GM20000 (cell line): ENCODE results near the gene LRRC4C.
A peak's percentile ranks its signal among the peaks of the same experiment; 100 is the strongest.

ENCODE experiments used
- DNase-seq: peaks from one replicate; pipeline ENCODE4 v3.0.0; 2012; ENCODE audit warnings: low spot score
- TF ChIP-seq, protein P1 (sequence below): IDR thresholded peaks from 2 replicates; pipeline ENCODE4 v1.5.1; 2012; ENCODE audit warnings: mild to moderate bottlenecking, control low read depth; ENCODE audit errors: extremely low read depth, missing control alignments

LRRC4C gene

DNA sequence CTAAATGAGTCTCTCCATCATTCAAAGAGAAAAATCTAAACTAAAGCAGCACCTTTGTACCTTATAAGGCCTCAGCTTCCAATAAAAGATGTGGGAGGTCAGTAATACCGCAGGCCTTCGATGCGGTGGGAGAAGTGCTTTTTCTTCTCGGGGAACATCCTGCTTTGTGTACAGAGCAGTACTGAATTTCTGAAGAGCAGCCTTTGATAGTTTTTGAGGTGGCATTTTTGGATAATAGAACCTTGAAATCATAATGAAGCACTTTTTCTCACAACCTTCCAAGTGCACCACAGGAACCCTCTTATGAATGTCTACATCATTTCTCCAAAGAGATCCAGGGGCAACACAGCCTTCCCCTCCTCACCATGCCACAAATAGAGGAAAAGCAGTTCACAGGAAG lies 39.6 kb downstream of the LRRC4C start:
- DNase-seq = no peak
- TF ChIP-seq, protein P1, sequence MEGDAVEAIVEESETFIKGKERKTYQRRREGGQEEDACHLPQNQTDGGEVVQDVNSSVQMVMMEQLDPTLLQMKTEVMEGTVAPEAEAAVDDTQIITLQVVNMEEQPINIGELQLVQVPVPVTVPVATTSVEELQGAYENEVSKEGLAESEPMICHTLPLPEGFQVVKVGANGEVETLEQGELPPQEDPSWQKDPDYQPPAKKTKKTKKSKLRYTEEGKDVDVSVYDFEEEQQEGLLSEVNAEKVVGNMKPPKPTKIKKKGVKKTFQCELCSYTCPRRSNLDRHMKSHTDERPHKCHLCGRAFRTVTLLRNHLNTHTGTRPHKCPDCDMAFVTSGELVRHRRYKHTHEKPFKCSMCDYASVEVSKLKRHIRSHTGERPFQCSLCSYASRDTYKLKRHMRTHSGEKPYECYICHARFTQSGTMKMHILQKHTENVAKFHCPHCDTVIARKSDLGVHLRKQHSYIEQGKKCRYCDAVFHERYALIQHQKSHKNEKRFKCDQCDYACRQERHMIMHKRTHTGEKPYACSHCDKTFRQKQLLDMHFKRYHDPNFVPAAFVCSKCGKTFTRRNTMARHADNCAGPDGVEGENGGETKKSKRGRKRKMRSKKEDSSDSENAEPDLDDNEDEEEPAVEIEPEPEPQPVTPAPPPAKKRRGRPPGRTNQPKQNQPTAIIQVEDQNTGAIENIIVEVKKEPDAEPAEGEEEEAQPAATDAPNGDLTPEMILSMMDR = no peak

DNA sequence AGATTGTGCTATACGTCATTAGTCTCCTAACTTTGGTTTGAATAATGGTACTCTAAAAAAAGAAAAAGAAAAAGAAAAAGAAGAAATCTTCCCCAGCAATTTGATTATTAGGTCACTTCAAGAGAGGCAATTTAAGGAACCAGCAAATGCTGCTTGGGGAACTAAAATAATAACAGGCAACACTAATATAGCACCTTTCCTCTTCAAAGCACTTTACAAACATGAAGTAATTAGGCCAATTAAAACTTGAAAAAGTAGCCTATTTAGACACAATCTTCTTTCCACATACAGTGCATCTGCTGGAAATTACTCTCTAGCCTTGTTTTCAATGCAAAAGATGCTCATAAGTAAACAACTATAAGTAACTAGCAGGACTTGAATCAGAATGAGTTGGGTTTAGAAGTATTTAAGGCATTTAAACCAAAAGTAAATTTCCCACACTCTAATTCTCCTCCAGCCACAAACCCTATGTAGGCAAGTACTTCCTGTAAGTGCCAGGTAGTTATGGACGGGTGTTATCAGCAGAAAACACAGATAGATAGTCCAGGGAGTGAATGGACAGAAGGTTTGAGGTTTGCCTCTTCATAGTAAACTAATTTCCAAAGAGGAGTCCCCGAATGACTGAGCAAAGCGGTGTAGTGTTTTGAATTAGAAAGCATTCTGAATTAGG lies 44.5 kb downstream of the LRRC4C start:
- TF ChIP-seq, protein P1 = no peak
- DNase-seq = no peak

DNA sequence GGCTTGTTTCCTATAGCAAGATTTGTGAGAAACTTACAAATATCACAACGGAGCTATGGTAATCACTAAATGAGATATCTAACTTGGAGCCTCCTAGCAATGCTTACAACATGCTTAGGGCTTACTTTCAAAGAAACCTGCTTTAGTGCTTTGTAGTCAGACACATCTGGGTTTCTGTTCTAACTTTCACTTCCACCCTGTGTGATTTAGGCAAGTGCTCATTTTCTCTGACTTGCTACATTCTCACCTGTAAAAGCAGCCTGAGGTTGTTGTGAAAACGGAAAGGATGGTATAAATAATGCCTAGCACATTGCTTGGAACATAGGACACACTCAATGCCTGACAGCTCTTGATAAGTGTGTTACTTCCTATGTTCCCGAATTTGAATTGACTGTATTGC lies 45.6 kb downstream of the LRRC4C start:
- peak; percentile 17 for DNase-seq
- TF ChIP-seq, protein P1 = no peak

DNA sequence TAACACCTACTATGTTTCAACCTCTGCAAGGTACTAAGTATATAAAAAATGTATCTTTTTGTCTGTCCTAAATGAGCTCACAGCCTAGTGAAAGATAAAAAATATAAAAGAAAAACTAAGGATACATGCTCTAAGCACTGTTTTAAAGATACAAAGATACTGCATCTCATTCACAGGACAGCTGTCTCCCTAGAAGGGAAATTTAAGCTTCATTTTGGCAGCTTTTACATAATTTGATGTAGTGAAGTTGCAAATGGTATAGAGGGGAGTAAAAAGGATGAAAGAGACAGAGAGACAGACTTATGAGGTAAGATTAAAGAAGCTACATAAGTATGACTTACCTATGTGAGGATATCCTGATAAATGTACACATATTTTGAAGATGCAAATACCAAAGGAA lies 53.6 kb downstream of the LRRC4C start:
- TF ChIP-seq, protein P1 = no peak
- no peak for DNase-seq

DNA sequence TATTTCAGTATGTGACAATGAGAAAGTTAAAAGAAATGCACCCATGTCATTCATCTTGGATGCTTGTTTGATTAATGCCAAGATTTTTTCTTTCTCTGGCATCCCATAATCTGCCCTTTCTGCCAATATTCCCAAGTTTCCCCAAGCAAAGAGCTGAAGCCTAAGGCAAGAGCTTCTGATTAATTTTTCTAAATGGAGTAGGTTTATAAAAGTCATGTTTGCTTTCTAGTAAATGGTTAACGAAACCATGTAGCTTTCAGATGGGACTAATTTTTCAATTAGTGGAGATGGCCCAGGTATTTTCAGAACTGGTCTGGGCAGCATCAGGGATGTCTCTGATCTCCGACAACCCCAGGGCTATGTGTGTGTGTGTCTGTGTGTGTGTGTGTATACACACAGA lies 55.3 kb downstream of the LRRC4C start:
- TF ChIP-seq, protein P1 = no peak
- DNase-seq = no peak

DNA sequence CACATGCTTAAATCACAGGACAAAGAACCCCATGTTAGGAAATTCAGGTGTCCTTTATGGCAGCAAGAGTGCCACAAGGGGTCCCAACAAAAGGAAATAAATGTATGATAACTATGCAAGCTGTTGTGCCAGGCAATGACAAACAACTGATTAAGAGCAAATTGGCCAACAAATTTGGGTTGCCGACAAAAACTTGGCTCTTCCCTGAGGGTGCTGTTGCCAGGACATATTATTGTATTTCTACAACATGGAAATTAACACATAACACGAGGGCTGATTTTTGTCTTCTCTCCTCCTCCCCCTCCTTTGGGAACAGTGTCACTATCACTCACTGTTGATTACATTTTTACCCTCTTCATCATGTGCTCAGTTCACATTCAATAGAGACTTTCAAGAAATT lies 56.0 kb downstream of the LRRC4C start:
- DNase-seq = no peak
- TF ChIP-seq, protein P1 = no peak

DNA sequence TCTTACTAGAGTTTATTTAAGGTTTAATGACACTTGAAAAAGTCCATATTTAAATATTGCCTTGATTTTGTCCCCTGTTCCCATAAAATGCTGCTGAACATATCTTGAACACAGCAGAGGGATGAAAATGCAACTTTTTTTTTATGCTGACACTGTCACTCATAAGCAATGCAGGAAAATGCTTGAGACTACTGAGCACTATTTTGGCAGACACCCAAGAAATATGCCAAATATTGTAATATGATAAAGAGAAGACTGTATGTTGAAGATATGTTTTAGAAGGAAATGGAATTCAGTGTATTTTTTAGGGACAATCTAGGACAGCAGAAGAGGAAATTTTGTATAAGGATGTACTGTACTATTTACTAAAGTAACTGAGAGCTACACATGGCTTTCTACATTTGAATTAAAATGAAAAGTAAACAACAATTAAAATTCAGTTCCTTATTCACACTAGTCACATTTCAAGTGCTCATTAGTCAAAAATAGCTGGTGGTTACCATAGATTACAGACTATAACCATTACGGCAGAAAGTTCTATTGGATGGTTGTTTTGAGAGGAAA lies 58.6 kb downstream of the LRRC4C start:
- TF ChIP-seq, protein P1 = no peak
- DNase-seq = no peak
